ENCODE results near the gene ZNF296. TPM values are rescaled to one million over a fixed set of nuclear protein-coding genes. Genes with fewer than 3 reads are reported as not detected.

Gene ZNF296
- total RNA-seq, 6 experiments from 2014 or later, result 0.16 to 0.47 (median 0.35) TPM; not detected in 1

- TF ChIP-seq CTCF (IDR thresholded peaks at IDR 0.05) (no peak), POLR2A (IDR thresholded peaks at IDR 0.05) (no peak)
- Histone ChIP-seq H3K4me1 (peaks cover 0 to 12% (median 5%) of the 10 kb centered on the region in 4 donors), H3K27ac (no peak overlapping the region), H3K36me3 (no peaks in the 10 kb centered on the region), H3K4me3 (no peak overlapping the region), H3K27me3 (no peaks in the 10 kb centered on the region), H3K9me3 (no peaks in the 10 kb centered on the region)
- ATAC-seq (no peak), DNase-seq (no peak)
- intact Hi-C loops (cut with DNase I), result no loop called here
- WGBS (ENCODE audit: insufficient coverage, low coverage, low lambda C conversion rate, missing lambda C conversion rate), result 89% methylated on average over 3 of the region's 12 CpGs
These were observed 41.4 kb upstream of the ZNF296 start for GRCh38 chr19:45117671-45118070.

- 64% methylated on average over 7 of the region's 16 CpGs for WGBS (ENCODE audit: insufficient coverage, low coverage, low lambda C conversion rate, missing lambda C conversion rate)
- no peak overlapping the region for H3K4me3 ChIP-seq
- DNase-seq (no peak), ATAC-seq (peak in 1 of 4 donors; percentile 19)
- TF ChIP-seq CTCF (IDR thresholded peaks at IDR 0.05) (no peak), POLR2A (IDR thresholded peaks at IDR 0.05) (no peak)
- no peaks in the 10 kb centered on the region for H3K9me3 ChIP-seq
- intact Hi-C loops (cut with DNase I), result no loop called here
- H3K27me3 ChIP-seq, result no peaks in the 10 kb centered on the region
- H3K27ac ChIP-seq, result no peak overlapping the region
- peaks cover 0 to 12% (median 5%) of the 10 kb centered on the region in 4 donors for H3K4me1 ChIP-seq
- H3K36me3 ChIP-seq, result no peaks in the 10 kb centered on the region
These were observed 40.9 kb upstream of the ZNF296 start for GRCh38 chr19:45117167-45117594.

GRCh38 chr19:45115809-45116615 lies 39.7 kb upstream of the ZNF296 start:
- TF ChIP-seq CTCF (IDR thresholded peaks at IDR 0.05) (no peak), POLR2A (IDR thresholded peaks at IDR 0.05) (no peak)
- no peak overlapping the region for H3K4me3 ChIP-seq
- no peaks in the 10 kb centered on the region for H3K36me3 ChIP-seq
- no peaks in the 10 kb centered on the region for H3K27me3 ChIP-seq
- intact Hi-C loops (cut with DNase I), result no loop called here
- no peak overlapping the region for H3K27ac ChIP-seq
- ATAC-seq (peak in 1 of 4 donors; percentile 16), DNase-seq (no peak)
- H3K4me1 ChIP-seq, result peaks cover 0 to 12% (median 5%) of the 10 kb centered on the region in 4 donors
- WGBS (ENCODE audit: insufficient coverage, low coverage, low lambda C conversion rate, missing lambda C conversion rate), result 92% methylated on average over 9 of the region's 21 CpGs
- H3K9me3 ChIP-seq, result no peaks in the 10 kb centered on the region

GRCh38 chr19:45114116-45114515 lies 37.8 kb upstream of the ZNF296 start:
- H3K27ac ChIP-seq, result no peak overlapping the region
- peaks cover 0 to 12% (median 5%) of the 10 kb centered on the region in 4 donors for H3K4me1 ChIP-seq
- no peaks in the 10 kb centered on the region for H3K9me3 ChIP-seq
- ATAC-seq, result no peak
- intact Hi-C loops (cut with DNase I), result no loop called here
- H3K27me3 ChIP-seq, result no peaks in the 10 kb centered on the region
- no peak for DNase-seq
- no CpG with 5 or more reads among the region's 4 CpGs for WGBS (ENCODE audit: insufficient coverage, low coverage, low lambda C conversion rate, missing lambda C conversion rate)
- no peaks in the 10 kb centered on the region for H3K36me3 ChIP-seq
- no peak overlapping the region for H3K4me3 ChIP-seq
- TF ChIP-seq POLR2A (IDR thresholded peaks at IDR 0.05), result no peak
- no peak for TF ChIP-seq CTCF (IDR thresholded peaks at IDR 0.05)
